Keratinocyte (primary cell): ENCODE measurements around the gene IFIT2. TPM values are rescaled to one million over a fixed set of nuclear protein-coding genes. Genes with fewer than 3 reads are reported as not detected.

Experiments used
- DNase-seq: peaks from one replicate; pipeline ENCODE4 v3.0.0-alpha.2; 2011; ENCODE audit warnings: low read depth, missing footprints, low spot score
- FAIRE-seq: peaks from 2 replicates; lab custom pipeline; 2011; peaks lifted over from hg19 to GRCh38; lab: Jason Lieb, UNC
- H2AFZ ChIP-seq: 2 replicates; pipeline ENCODE4 v1.6.0; 2012; ENCODE audit warnings: low read length, control low read depth, inconsistent platforms; ENCODE audit not compliant: control insufficient read depth
- H3K27ac ChIP-seq: 2 replicates; pipeline ENCODE4 v1.5.1; 2011; ENCODE audit warnings: low read length; ENCODE audit not compliant: control insufficient read depth, insufficient read depth
- H3K27me3 ChIP-seq: 3 replicates; pipeline ENCODE4 v1.6.0; 2011; ENCODE audit warnings: low read length; ENCODE audit not compliant: control insufficient read depth, insufficient read depth; ENCODE audit errors: extremely low read depth
- H3K36me3 ChIP-seq, 2 experiments: 2 replicates in 1 of 2; 3 replicates in 1 of 2; pipeline ENCODE4 v1.5.1; 2011; ENCODE audit warnings: low read length in 2 of 2, mild to moderate bottlenecking in 1 of 2; ENCODE audit not compliant: control insufficient read depth in 2 of 2, insufficient read depth in 2 of 2; ENCODE audit errors: extremely low read depth in 1 of 2
- H3K4me1 ChIP-seq: 3 replicates; pipeline ENCODE4 v1.5.1; 2011; ENCODE audit warnings: low read length; ENCODE audit not compliant: control insufficient read depth, insufficient read depth; ENCODE audit errors: extremely low read depth
- H3K4me2 ChIP-seq: 3 replicates; pipeline ENCODE4 v1.6.0; 2011; ENCODE audit warnings: low read depth, low read length; ENCODE audit not compliant: control insufficient read depth, insufficient read depth; ENCODE audit errors: extremely low read depth
- H3K4me3 ChIP-seq, 3 experiments: fragments of 200-600 bp in 1 of 3; sonication (generic) in 1 of 3; 2 replicates in 2 of 3; 3 replicates in 1 of 3; pipeline ENCODE4 v1.5.1; 2011 to 2016; ENCODE audit warnings: low read length in 3 of 3, mild to moderate bottlenecking in 3 of 3, control low read depth in 2 of 3, inconsistent platforms in 1 of 3, low read depth in 1 of 3, mixed read lengths in 1 of 3, mixed run types in 1 of 3, moderate library complexity in 1 of 3; ENCODE audit not compliant: control insufficient read depth in 2 of 3, insufficient read depth in 2 of 3; ENCODE audit errors: extremely low read depth in 1 of 3
- H3K79me2 ChIP-seq: 2 replicates; pipeline ENCODE4 v1.6.0; 2012; ENCODE audit warnings: low read length; ENCODE audit not compliant: control insufficient read depth, insufficient read depth
- H3K9ac ChIP-seq: 3 replicates; pipeline ENCODE4 v1.6.0; 2011; ENCODE audit warnings: low read length; ENCODE audit not compliant: control insufficient read depth, insufficient read depth; ENCODE audit errors: extremely low read depth
- H3K9me1 ChIP-seq: 3 replicates; pipeline ENCODE4 v1.6.0; 2011; ENCODE audit warnings: low read length; ENCODE audit not compliant: control insufficient read depth, insufficient read depth; ENCODE audit errors: extremely low read depth
- H3K9me3 ChIP-seq: 2 replicates; pipeline ENCODE4 v1.5.1; 2012; ENCODE audit warnings: low read depth, low read length; ENCODE audit not compliant: control insufficient read depth
- H4K20me1 ChIP-seq: 3 replicates; pipeline ENCODE4 v1.6.0; 2011; ENCODE audit warnings: low read length; ENCODE audit not compliant: control insufficient read depth, insufficient read depth; ENCODE audit errors: extremely low read depth
- EZH2 ChIP-seq: IDR thresholded peaks from one replicate; pipeline ENCODE4 v1.6.1; 2012; ENCODE audit warnings: inconsistent platforms, mild to moderate bottlenecking, low read length, moderate library complexity
- dilution Hi-C: fragments of 300-500 bp; cut with MboI; formaldehyde crosslinking; loops from one replicate; pipeline ENCODE4 v1.7.0; 2020; ENCODE audit warnings: low sequenced_read_pairs; ENCODE audit not compliant: extremely low pct_ligation_motif_present
- polyA plus RNA-seq, 5 experiments: library from polyadenylated mRNA; depleted of rRNA in 3 of 5; stranded (reverse) in 3 of 5; stranded (forward) in 1 of 5; unstranded in 1 of 5; fragments of >200 nt; gene quantifications; 1 replicate in 1 of 5; 2 replicates in 3 of 5; 3 replicates in 1 of 5; pipeline versions ENCODE4 v1.2.1 to v1.2.3, GENCODE V29; 2011 to 2012; ENCODE audit warnings: missing spikeins in 2 of 5, low read depth in 1 of 5, low replicate concordance in 1 of 5
- TF ChIP-seq, protein P1 (sequence below), 3 experiments: IDR thresholded peaks in 1 of 3; conservative IDR thresholded peaks in 1 of 3; optimal IDR thresholded peaks in 1 of 3; 2 replicates in 2 of 3; 3 replicates in 1 of 3; pipeline versions ENCODE3 to v1.5.1; 2011; ENCODE audit warnings: low read length in 3 of 3, mild to moderate bottlenecking in 3 of 3, moderate library complexity in 2 of 3, control low read depth in 1 of 3, inconsistent platforms in 1 of 3; ENCODE audit not compliant: insufficient read depth in 2 of 3; ENCODE audit errors: extremely low read depth in 1 of 3

The IFIT2 gene
- polyA plus RNA-seq, 1 donor (not counting 4 experiments of a cell fraction or from before 2014, with no cell fraction given), result 3.9 TPM

DNA sequence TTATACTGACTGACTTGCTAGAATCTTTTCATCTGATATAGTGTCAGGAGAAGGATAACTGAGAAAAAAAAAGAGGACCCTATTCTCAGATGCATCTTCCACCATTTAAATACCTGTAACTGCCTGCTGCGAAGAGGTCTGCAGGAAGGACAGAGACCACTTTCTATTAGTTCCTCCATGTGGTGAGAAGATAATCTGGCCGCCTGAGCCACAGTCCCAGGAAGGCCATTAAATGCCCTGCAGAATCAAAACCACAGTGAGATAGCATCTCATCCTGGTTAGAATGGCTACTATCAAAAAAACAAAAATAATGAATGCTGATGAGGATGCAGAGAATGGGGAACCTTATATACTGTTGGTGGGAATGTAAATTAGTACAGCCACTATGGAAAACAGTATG lies 56.1 kb downstream of the IFIT2 start:
- H3K79me2 ChIP-seq, result no peaks in the 10 kb centered on the region
- H3K4me3 ChIP-seq, result no peak overlapping the region
- no peaks in the 10 kb centered on the region for H3K9me1 ChIP-seq
- H3K4me1 ChIP-seq, result peaks cover 5% of the 10 kb centered on the region
- H4K20me1 ChIP-seq, result no peaks in the 10 kb centered on the region
- H3K9me3 ChIP-seq, result no peaks in the 10 kb centered on the region
- no peak overlapping the region for H3K27ac ChIP-seq
- no peak overlapping the region for H3K4me2 ChIP-seq
- dilution Hi-C loops, result no loop called here
- FAIRE-seq (no peak), DNase-seq (no peak)
- no peak overlapping the region for H3K9ac ChIP-seq
- no peak overlapping the region for H2AFZ ChIP-seq
- no peaks in the 10 kb centered on the region for H3K27me3 ChIP-seq
- H3K36me3 ChIP-seq, result no peaks in the 10 kb centered on the region
- TF ChIP-seq, protein P1, sequence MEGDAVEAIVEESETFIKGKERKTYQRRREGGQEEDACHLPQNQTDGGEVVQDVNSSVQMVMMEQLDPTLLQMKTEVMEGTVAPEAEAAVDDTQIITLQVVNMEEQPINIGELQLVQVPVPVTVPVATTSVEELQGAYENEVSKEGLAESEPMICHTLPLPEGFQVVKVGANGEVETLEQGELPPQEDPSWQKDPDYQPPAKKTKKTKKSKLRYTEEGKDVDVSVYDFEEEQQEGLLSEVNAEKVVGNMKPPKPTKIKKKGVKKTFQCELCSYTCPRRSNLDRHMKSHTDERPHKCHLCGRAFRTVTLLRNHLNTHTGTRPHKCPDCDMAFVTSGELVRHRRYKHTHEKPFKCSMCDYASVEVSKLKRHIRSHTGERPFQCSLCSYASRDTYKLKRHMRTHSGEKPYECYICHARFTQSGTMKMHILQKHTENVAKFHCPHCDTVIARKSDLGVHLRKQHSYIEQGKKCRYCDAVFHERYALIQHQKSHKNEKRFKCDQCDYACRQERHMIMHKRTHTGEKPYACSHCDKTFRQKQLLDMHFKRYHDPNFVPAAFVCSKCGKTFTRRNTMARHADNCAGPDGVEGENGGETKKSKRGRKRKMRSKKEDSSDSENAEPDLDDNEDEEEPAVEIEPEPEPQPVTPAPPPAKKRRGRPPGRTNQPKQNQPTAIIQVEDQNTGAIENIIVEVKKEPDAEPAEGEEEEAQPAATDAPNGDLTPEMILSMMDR (optimal IDR thresholded peaks at IDR 0.05 in 1 of 3, IDR thresholded peaks at IDR 0.05 in 1 of 3, conservative IDR thresholded peaks at IDR 0.05 in 1 of 3; ENCODE audit: extremely low read depth in 1 of 3, insufficient read depth in 2 of 3, low read length in 3 of 3), result no peak
- TF ChIP-seq EZH2, result no peak

Other genes starting within 250 kb of the IFIT2 start
- gene CH25H, start 94.7 kb upstream of the IFIT2 start, polyA plus RNA-seq, result 0.05 to 0.37 TPM in 2 of 3 replicates, not detected in the other
- gene LIPA, start 50.3 kb upstream of the IFIT2 start, polyA plus RNA-seq, result 105 to 157 TPM (median 156 TPM) in 3 replicates
- gene IFIT3, start 26.0 kb downstream of the IFIT2 start, polyA plus RNA-seq, result 30.2 to 83.1 TPM (median 42.6 TPM) in 3 replicates
- not detected in 3 replicates for gene IFIT1B, start 76.0 kb downstream of the IFIT2 start, polyA plus RNA-seq
- 96.9 to 140 TPM (median 112 TPM) in 3 replicates for gene IFIT1, start 90.6 kb downstream of the IFIT2 start, polyA plus RNA-seq
- 10.7 to 15.8 TPM (median 14.8 TPM) in 3 replicates for gene IFIT5, start 112.5 kb downstream of the IFIT2 start, polyA plus RNA-seq
- 0.09 to 0.10 TPM (median 0.10 TPM) in 3 replicates for gene SLC16A12, start 233.5 kb downstream of the IFIT2 start, polyA plus RNA-seq